ENCODE measurements around the gene INPP4A.

INPP4A gene

DNA sequence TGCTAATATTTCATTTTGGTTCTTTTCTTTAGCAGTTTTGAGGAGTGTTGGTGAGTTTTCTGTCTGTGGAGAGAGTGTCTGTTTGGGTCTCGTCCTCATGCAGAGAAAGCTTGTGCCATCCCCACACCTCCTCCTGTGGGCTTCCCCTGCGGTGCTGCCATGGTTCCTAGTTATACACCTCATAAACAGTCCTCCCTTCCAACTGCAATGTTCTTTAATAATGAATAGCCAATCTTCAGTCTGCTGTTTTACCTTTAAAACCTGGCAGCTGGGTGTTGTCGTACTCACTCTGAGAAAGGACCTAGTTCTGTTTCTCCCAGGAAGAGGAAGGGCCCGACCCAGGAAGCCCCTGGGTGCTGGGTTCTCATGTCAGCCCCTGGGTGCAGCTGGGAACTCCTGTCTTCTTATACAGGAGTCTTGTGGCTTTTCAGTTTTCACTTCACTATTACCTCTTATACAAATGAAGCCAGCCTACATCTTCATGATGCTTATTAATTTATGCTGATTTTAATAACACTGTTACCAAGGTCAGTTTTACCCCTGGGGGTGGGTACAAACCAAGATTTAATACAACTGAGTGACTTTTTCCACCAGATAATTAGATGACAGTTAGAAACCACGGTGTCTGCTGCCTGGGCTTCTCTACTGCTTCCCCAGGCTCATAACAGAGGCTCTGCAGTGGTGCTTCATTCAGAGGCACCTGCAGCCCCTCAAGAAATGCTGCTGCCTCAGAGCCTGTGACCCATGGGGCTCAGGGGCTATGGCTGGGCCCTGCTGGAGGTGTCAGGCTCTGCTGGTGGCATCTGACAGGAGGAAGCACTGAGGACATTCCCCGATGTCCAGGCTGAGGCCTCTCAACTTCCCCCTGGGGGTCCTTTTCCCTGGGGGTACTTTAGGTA lies 104.5 kb downstream of the INPP4A start:
- DNase-seq = no peak

DNA sequence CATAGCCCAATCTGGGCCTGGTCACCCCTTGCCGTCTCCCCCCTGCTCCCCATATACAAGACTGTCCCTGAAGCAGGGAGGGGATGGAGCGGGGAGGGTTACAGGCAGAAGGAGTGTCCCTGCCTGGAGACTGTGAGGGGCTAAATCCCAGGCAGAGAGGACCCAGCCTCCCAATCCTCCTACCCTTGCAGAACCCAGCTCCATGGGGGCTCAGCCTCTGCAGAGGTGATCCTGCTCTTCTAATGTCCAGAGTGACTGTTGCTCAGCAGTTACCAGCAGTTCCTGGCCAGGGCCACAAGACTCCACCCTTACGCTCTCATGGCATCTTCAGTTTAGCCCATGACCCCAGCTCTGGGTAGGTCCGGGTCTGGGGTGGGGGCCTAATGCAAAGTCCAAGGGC lies 105.5 kb downstream of the INPP4A start:
- DNase-seq = no peak

DNA sequence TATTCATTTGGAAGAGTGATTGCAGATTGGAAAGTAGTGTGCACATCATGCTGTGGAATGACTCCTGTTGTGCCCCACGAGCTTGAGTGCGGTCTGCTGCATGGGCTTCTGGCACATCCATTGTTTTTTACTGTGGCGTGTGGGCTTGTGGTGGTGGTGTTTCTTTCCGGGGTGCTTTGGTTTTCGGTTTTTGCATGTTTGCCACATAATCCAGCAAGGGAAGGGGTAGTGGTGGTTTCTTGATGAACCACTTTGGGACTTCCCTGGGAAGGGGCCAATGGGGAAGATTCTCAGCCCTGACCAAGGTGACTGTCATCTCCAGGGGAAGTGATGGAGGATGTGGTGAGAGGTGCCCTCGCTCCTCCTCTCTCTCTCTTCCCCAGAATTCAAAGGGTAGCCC lies 106.7 kb downstream of the INPP4A start:
- no peak for DNase-seq

DNA sequence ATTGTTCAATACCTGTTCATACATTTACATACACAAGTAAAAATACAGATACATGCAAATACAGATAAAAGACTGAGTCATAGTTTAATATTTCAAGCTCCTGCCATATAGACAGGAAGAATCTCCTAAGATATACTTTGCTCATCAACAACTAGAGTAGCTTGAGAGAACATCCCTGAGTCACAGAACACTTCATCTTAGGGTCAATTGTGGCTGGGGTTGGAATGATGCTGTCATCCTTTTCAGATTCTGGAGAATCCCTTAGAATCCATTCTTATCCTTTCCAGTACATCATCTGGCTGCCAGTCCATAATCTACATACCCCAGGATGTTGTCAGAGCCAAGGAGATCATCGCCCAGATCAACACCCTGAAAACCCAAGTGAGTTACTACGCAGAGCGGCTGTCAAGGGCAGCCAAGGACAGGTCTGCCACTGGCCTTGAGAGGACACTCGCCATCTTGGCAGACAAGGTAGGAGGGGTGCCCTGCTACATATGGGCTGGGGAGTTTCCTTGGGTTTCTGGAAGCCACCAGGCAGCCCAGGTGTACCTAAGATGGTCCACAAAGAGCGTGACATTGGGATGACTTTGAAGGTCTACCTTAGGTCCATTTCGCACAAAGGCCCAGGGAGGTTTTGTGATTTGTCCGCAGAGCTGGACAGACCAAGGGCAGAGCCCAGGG lies 108.0 kb downstream of the INPP4A start:
- DNase-seq = no peak

DNA sequence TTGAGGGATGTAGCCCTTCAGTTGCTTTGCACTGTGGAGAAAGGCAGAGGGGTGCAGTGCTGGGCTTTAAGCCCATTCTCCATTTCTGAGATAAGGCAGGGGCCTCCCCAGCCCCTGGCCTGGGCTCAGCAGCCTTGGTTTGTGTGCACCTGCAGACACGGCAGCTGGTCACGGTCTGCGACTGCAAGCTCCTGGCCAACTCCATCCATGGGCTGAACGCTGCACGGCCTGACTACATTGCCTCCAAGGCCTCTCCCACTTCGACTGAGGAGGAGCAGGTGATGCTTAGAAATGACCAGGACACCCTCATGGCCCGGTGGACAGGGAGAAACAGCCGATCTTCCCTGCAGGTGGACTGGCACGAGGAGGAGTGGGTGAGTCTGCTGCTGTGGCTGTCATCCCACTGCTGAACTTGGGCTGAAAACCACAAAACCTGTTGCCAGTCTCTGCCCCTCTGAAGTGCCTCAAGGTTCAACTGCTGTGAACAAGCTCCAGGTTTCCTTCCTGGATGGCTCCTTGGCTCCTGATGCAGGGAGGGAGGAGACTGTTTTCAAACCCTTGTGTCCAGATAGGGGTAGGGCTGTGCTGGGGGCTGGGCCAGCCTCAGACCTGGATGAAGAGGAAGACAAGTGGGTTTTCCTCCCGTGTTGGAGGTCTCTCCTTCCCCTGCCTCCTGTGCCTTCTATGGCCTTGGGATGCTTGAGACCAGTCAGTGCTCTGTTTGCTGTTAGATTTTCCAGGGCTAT lies 109.6 kb downstream of the INPP4A start:
- DNase-seq = no peak

DNA sequence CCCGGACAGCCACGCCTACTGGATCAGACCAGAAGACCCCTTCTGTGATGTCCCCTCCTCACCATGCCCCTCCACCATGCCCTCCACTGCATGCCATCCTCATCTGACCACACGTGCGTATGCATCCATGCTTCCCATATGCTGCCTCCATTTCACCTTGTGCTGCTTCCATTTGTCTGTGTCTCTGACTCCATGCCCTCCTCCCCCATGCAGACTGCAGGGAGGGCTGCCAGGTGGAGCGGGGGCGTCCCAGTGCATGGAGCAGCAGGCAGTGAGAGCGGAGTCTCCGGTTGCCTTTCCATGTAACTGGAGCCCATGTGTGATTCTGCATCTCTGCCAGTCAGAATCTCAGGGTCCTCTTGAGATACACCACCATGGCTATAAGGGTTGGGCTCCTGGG lies 111.0 kb downstream of the INPP4A start:
- DNase-seq = no peak

DNA sequence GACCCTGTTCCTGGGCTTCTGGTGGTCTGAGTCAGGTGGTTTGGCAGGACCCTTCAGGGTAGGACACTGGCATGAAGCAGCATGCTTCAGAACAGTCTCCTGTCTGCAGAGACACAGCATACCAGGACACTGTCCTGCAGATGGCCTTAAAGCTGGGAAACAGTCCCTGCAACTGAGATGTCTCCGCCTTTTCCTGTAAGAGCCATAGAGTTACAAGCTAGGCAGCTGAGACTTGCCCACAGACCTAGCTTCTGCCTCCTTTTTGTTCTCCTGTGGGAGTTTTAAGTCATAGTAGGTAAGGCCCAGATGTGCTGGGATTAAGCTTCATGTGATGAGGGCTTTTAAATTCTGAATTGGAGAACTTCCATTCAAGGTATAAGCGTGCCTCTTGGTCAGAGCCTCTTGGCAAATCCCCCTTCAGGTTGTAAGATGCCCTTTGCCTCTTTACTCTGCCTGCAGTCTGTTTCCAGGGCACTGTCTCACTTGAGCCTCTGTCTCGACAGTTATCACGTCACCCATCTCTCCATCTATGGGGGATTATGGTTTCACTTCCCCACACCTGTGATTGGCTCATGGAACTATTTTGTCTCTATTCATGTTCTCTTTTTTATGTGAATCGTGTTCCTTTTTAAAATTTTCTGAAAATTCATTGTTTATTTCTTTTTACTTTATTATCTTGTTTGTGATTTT lies 111.8 kb downstream of the INPP4A start:
- DNase-seq = no peak

DNA sequence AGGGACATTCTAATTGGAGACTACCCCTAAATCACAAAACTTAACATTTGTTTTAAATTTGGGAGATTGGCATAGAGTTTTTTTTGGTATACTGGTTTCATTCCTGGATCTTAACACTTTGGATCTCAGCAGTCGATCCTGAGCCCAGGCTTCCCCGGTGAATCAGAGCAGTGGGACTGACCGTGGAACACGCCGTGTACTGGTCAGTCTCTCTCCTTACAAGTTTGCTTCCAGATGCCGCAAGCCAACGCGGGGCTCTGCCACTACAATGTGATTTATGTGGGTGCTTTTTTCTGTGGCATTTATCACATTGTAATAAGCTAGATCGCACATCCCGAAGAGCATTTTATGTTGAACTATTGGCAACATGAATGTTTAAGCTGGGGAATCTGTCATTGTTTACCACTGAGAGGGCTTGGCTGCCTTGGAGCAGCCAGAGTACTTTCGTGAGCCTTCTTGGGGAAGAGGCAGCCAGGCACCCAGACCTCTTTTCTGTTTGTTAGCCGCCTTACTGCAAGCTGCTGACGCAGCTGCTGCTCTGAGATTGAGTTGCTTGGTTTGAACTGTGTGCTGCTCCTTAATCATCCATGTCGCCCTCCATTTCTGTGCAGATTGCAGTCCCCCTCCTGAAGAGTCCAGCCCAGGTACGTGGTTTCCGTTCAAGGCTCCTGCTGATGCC lies 114.3 kb downstream of the INPP4A start:
- DNase-seq = no peak

DNA sequence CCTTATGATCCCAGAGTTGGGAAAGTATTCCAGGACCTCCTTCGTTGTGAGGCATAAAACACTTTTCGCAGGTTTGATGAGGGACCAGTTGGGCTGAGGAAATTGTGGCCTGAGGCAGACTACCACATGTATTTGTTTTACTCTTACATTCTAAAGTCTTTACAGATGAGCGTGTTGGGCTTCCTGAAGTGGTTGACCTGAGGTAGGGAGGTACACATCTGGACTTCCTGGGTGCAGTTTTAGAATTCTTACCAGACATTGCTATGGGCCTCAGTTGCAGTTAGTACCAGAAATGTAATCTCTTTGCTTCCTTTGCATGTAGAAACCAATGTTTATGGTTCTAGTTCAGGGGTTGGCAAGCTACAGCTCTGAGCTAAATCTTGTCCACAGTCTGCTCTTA lies 114.9 kb downstream of the INPP4A start:
- DNase-seq = no peak

DNA sequence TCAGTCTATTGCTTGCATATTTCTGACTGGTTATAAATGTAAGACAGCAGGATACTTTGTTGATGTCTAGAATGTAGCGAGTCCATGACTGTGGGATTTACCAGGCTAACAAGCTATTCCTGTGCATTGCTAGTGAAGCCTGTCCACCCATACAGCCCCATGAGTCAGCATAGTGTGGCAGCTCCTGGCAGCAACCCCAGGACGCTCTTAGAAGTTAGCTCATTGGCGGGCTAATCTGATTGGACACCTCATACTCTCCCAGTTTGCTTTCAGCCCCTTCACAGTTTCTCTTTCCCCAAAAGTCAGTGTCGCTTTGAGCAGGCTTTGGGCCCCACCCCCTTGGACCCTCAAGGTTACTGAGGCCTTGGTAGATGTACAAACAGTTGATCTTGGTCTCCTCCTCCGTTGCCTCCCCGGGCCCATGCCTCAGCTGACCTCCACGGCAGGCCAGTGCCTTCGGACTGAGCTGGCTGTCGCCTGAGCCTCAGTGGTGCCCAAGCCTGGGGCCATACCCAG lies 115.7 kb downstream of the INPP4A start:
- no peak for DNase-seq

DNA sequence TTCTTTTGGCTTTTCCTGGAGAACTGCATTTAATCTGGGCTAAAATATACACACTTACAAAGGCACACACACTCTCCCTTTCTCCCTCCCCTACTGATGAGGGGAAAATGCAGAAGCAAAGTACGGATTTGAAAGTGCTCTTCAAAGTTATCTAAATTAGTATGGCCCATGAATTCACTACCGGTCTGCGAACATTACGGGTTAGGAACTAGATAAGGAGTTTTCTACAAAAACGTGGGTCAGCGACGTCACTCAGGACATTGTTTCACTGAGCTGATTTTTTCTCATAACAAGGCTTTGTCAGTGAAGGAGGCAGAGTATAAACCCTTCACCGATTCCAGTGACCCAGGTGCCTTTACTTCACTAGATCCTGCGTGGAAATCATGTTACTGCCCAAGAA lies 116.4 kb downstream of the INPP4A start:
- no peak for DNase-seq

DNA sequence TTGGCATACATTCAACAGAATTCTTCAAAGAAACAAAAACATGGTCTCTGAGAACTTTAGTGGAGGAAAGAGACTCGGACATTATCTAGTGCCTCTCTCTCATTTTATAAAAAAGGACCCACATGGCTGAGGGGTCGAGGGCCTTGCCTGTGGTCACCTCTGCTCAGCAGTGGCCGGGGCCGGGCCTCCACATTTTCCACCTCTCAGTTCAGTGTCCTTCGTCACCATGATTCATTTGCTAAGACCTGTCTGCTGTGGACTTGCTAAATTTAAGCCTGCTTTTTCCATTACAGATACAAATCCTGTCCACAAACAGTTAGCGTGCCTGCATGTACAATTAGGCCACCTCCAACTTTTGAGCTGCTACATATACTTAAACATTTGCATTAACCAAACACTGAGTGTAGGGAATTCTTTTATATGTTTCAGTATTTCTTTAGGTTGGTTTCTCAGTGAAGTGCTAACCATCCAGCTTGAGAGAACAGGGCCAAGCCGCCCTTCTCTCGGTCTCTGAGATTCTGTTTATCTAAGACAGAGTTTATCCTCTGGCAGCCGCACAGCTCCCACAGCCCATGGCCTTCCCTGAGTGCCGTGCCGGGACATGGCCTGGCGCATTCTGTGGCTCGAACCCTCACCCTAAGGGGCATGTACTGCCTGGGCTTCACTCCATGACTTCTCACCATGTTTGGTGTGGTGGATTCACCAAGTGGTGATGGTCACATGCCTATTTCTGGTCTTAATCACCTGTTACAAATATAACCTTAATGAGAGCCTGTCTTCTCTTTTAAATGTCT lies 117.4 kb downstream of the INPP4A start:
- DNase-seq = no peak

DNA sequence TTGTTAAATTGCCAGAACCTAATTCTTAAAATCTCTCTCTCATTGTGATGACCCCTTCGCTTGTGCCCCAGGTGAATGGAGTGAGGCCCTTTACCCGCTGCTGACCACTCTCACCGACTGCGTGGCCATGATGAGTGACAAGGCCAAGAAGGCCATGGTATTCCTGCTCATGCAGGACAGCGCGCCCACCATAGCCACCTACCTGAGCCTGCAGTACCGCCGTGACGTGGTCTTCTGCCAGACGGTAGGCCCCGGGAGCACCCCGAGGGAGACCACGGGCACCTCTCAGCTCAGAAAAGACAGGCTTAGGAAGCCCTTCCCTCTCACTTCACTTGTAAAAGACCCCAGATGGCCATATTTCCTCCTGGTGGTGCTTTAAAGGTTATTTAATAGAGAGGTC lies 118.7 kb downstream of the INPP4A start:
- DNase-seq = no peak

DNA sequence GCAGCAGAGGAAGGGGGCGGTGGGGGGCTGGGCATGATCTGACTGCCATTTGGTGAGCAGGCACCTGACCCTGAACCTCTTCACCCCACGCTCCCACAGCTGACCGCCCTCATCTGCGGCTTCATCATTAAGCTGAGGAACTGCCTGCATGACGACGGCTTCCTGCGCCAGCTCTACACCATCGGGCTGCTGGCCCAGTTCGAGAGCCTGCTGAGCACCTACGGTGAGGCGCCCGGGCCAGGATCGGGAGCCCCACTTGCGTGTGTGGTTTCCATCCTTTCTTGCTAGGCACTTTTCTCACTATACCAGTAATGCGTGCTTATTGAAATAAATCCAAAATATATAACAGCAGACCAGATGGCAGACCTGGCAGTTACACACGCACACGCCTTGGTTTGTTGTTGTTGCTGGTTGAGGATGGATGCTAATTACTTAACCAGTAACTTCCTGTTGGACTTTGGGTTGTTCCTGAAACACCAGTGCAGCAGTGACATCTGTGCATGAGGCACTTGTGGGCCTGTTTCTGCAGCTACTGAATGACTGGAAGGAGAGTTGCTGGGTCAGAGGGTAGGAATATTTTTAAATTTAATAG lies 120.0 kb downstream of the INPP4A start:
- DNase-seq = no peak

DNA sequence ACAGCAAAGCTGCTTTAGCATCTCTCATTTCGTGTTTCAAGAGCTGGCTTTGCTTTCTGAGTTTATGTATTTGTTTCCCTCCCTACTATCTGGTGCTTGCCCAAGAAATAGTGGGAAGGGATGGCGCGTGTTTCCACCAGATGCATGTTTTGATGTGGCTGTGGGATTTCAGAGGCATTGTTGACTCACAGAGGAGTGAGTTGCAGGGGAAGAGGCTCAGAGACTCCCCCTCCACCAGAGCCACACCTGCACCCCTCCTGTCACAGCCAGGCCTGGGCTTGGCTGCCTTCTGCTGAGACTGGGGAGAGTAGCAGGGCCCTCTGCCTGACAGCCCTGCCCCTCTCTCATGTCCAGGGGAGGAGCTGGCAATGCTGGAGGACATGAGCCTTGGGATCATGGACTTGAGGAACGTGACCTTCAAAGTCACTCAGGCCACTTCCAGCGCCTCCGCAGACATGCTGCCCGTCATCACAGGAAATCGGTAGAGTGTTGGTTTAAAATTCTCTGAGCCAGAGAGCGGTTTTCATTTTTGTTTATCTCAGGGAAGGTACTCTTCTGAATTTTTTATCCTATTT lies 120.7 kb downstream of the INPP4A start:
- DNase-seq = no peak

DNA sequence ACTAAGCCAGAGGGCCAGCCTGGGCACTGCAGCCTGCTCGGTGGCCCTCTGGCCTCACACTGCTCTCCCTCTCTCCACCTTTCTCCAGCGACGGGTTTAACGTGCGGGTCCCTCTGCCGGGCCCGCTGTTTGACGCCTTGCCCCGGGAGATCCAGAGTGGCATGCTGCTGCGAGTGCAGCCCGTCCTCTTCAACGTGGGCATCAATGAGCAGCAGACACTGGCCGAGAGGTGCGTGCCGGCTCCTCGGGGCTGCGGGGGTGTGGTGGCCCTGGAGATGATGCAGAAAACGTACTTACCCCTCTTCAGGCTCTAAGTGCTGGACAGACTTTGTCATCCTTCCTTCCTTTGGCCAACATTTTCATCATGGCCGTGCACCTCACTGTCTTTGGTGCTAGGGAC lies 121.3 kb downstream of the INPP4A start:
- no peak for DNase-seq

DNA sequence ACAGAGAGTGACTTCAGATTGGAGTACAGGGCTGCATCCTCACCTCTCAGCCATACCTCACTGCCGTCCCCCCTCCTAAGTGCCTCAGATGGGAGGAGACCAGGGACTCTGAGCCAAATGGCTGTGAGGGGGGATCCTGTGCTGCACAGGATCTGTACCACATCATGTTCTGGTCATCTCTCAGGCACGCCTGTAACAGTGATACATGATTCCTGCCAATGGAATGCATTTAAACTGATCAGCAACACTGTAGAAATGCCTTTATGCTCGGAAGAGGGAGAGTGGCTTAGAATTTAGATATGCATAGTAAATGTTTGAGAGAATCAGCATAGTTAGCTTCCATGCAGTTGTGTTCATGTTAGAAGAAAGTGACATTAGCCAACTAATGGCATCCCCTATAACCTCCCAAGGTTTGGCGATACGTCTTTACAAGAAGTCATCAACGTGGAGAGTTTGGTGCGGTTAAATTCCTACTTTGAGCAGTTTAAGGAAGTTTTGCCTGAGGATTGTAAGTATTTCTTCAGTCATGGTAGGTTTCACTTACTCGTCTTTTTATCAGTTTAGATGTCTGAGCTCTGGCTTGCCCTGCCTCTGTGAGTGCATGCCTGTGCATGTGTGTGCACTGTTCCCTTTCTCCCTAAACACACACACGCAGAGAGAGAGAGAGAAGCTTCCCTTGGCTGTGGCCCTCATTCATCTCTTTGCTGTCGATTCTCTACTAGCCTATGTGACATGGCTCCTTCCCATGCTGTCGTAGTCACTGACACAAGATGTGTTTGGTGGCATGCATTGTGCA lies 123.7 kb downstream of the INPP4A start:
- no peak for DNase-seq

DNA sequence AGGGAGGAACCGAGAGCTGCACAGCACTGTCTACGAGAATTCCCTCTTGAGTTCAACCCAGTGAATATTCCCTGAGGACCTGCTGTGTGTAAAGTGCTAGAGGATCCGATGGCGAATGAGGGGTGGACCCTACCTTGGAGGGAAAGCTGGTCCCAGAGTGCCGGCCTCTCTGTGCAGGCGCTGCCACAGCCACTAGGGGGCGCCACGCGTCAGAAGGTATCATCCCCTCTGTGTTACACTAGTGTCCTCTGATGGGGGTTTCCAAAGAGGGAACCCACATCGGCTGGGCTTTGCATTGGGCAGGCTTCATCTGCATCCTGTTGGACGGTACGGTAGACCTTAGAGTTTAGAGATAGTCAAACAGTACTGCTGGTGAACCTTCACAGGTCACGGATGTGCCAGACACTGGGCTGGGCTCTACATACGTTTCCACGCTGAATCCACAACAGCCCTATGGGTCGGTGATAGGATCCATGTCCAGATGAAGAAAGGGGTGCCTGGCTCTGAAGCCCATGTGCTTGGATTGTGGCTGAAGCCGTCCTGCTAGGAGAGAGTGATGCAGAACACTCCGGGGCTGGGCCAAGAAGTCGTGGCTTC lies 124.6 kb downstream of the INPP4A start:
- no peak for DNase-seq

DNA sequence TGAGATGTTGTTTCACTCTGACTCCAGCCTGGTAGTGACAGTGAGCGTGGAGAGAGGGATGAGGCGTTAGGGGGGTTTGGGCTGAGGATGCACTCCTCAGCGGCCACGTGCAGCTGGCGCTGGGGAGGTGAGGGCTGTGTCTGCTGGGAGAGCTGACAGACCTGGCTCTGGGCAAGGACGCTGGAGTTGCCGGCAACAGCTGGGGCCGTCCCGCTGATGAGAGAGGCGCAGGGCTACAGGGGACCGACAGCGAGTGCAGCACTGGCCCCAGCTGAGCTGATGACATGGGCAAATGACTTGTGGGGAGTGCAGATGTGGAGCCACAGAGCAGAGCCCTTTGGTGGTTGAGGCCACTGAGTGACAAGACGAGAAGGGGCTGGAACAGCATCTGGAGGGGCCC lies 125.3 kb downstream of the INPP4A start:
- DNase-seq = no peak

All from NCI-H1048 (cell line).